HFFc6 (cell line): ENCODE results near the gene RASA1. TPM values are rescaled to one million over a fixed set of nuclear protein-coding genes. Genes with fewer than 3 reads are reported as not detected.
A peak's percentile ranks its signal among the peaks of the same experiment; 100 is the strongest.

ENCODE experiments used
- DNase-seq: peaks from one replicate; pipeline ENCODE4 v3.0.0-alpha.2; 2018
- H3K27ac Mint-ChIP-seq: 2 replicates; pipeline ENCODE4 v1.8.0; 2020; ENCODE audit warnings: mild to moderate bottlenecking, mixed read lengths
- H3K27me3 Mint-ChIP-seq: 2 replicates; pipeline ENCODE4 v1.8.0; 2021; ENCODE audit warnings: mild to moderate bottlenecking, moderate library complexity, mixed read lengths; ENCODE audit not compliant: insufficient read depth
- H3K36me3 Mint-ChIP-seq: 2 replicates; pipeline ENCODE4 v1.8.0; 2021; ENCODE audit warnings: low read depth, mixed read lengths
- H3K4me1 Mint-ChIP-seq: 2 replicates; pipeline ENCODE4 v1.8.0; 2020; ENCODE audit warnings: low read depth, mixed read lengths
- H3K4me3 Mint-ChIP-seq: 2 replicates; pipeline ENCODE4 v1.8.0; 2020; ENCODE audit warnings: mild to moderate bottlenecking, moderate library complexity, mixed read lengths
- H3K9me3 Mint-ChIP-seq: 2 replicates; pipeline ENCODE4 v1.8.0; 2020; ENCODE audit warnings: mild to moderate bottlenecking, mixed read lengths
- total RNA-seq, 6 experiments: library from RNA; stranded (reverse); fragmentation: NEBNext Ultra II Directional; extraction: Animal tissue kit (Norgen Biotek cat#: 25700); gene quantifications; 2 replicates in 1 of 6; 3 replicates in 5 of 6; pipeline ENCODE4 v1.2.3, GENCODE V29; 2021
- TF ChIP-seq, protein P1 (sequence below): fragments of 200-600 bp; sonication (generic); IDR thresholded peaks from 2 replicates; pipeline ENCODE4 v1.5.0; 2021; ENCODE audit warnings: antibody characterized with exemption, mild to moderate bottlenecking

Gene RASA1
- total RNA-seq, 6 experiments from 2014 or later, result 61.6 to 89.8 (median 64.9) TPM

DNA sequence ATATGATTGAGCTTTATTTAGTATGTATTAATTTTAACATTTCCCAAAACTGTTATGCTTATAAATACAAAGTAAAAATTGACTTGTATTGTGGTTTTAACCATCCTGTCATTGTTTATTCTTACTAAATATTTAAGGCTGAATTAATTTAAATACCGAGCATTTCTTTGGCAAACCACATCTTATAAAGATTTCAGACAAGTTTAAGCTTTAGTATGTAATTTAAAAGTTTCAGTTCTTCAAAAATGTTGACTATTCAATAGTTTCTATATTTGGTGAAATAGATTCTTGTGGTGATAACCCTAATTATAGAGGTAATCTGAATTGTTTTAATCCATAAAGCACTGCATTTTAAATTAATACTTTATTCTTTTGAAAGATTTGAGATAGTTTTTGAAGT lies 79.6 kb downstream of the RASA1 start:
- Mint-ChIP-seq H3K36me3 (peaks cover 41% of the 10 kb centered on the region), H3K27me3 (peaks cover 3% of the 10 kb centered on the region), H3K4me3 (no peak overlapping the region), H3K9me3 (no peaks in the 10 kb centered on the region), H3K27ac (no peak overlapping the region), H3K4me1 (peaks cover 36% of the 10 kb centered on the region)
- TF ChIP-seq, protein P1, sequence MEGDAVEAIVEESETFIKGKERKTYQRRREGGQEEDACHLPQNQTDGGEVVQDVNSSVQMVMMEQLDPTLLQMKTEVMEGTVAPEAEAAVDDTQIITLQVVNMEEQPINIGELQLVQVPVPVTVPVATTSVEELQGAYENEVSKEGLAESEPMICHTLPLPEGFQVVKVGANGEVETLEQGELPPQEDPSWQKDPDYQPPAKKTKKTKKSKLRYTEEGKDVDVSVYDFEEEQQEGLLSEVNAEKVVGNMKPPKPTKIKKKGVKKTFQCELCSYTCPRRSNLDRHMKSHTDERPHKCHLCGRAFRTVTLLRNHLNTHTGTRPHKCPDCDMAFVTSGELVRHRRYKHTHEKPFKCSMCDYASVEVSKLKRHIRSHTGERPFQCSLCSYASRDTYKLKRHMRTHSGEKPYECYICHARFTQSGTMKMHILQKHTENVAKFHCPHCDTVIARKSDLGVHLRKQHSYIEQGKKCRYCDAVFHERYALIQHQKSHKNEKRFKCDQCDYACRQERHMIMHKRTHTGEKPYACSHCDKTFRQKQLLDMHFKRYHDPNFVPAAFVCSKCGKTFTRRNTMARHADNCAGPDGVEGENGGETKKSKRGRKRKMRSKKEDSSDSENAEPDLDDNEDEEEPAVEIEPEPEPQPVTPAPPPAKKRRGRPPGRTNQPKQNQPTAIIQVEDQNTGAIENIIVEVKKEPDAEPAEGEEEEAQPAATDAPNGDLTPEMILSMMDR, result no peak
- DNase-seq, result peak; percentile 20

DNA sequence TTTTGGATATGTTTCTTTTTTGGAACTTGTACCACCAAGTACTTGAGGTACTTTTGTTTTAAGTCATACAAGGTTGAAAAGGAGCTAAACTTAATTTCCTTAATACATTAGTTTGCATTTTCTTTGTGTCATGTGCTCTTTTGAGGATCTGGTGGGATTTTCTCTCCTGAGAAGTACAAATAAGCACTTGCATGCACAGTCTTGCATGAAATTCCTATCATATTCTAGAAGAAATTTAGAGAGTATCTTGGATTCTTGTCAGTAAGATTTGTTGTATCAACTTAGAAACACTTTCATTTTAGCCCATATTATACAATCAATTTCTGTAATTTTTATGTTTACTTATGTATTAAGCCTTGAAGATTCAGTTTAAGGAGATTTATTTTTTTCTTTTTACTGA lies 80.2 kb downstream of the RASA1 start:
- H3K36me3 Mint-ChIP-seq, result peaks cover 37% of the 10 kb centered on the region
- 0 out of 2 replicates have a peak overlapping the region, but pooled peaks have one; percentile 9 for H3K4me3 Mint-ChIP-seq
- H3K27ac Mint-ChIP-seq, result peak overlapping the region; percentile 29; the same call in 1 of the 2 replicates
- no peak for DNase-seq
- TF ChIP-seq, protein P1, result no peak
- no peaks in the 10 kb centered on the region for H3K9me3 Mint-ChIP-seq
- peaks cover 36% of the 10 kb centered on the region for H3K4me1 Mint-ChIP-seq
- H3K27me3 Mint-ChIP-seq, result peaks cover 3% of the 10 kb centered on the region

DNA sequence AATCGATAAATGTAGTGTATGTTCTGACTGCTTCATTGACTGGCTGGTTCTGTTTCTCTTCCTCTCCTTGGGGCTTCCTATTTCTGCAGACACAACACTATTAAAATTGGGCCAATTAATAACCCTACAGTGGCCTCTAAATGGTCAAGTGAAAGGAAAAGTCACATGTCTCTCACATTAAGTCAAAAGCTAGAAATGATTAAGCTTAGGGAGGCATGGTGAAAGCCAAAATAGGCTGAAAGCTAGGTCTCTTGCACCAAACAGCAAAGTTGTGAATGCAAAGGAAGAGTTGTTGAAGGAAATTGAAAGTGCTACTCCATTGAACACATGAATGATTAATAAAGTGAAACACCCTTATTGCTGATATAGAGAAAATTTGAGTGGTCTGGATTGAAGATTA lies 86.8 kb downstream of the RASA1 start:
- H3K27ac Mint-ChIP-seq, result no peak overlapping the region

DNA sequence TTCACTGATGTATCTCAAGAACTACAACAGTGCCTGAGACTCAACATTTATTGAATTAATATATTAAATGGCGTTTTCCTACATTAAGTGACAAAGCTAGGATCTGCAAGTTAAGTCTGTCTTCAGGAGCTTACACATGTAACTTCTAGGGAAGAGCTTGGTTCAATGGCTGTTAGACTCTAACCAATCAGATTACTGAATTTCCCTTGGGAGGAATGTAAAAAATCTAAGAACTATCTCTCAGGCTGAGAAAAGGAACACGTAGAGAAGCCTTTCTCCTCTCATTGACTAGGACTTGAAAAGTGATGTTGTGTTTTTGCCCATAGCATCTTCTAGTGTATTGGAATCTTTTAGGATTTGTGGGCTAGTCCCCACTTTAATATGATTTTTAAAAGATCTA lies 91.4 kb downstream of the RASA1 start:
- TF ChIP-seq, protein P1, result no peak
- Mint-ChIP-seq H3K27ac (no peak overlapping the region), H3K4me1 (peaks cover 16% of the 10 kb centered on the region; the same call in 1 of the 2 replicates), H3K27me3 (no peaks in the 10 kb centered on the region), H3K4me3 (no peak overlapping the region), H3K9me3 (no peaks in the 10 kb centered on the region), H3K36me3 (peaks cover 57% of the 10 kb centered on the region)
- DNase-seq, result no peak

More for the DNA sequence above, 86.8 kb downstream of the RASA1 start:
- Mint-ChIP-seq H3K4me1 (peaks cover 6% of the 10 kb centered on the region; the same call in 1 of the 2 replicates), H3K9me3 (no peaks in the 10 kb centered on the region), H3K36me3 (peaks cover 57% of the 10 kb centered on the region), H3K27me3 (peaks cover 3% of the 10 kb centered on the region; the same call in 1 of the 2 replicates), H3K4me3 (no peak overlapping the region)
- no peak for DNase-seq
- TF ChIP-seq, protein P1, result no peak

DNA sequence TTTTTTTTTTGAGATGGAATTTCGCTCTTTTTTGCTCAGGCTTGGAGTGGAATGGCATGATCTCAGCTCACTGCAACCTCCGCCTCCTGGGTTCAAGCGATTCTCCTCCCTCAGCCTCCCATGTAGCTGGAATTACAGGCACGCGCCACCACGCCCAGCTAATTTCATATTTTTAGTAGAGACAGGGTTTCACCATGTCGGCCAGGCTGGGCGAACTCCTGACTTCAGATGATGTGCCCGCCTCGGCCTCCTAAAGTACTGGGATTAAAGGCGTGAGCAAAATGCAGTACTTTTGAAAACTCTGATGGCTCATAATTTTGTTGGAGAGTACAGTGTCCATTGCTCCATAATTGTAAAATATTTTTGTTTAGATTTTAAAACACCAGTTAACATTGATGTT lies 92.4 kb downstream of the RASA1 start:
- TF ChIP-seq, protein P1, result no peak
- Mint-ChIP-seq H3K27ac (no peak overlapping the region), H3K9me3 (no peaks in the 10 kb centered on the region), H3K36me3 (peaks cover 56% of the 10 kb centered on the region), H3K4me1 (peaks cover 16% of the 10 kb centered on the region; the same call in 1 of the 2 replicates), H3K27me3 (no peaks in the 10 kb centered on the region), H3K4me3 (no peak overlapping the region)
- no peak for DNase-seq
